Fibroblast of skin of back (primary cell): Measurements from ENCODE around the gene SEPSECS.
"Not testable (repeated sequence)": the region's sequence is repeated elsewhere in the genome, so short reads cannot be mapped to it uniquely, and the experiment has no call there.

Experiments used
- DNase-seq: peaks from one replicate; pipeline ENCODE4 v3.0.0-alpha.2; 2013

Gene SEPSECS

GRCh38 chr4:25109511-25109910 is 50.7 kb downstream of the SEPSECS start:
- no peak for DNase-seq

- DNase-seq = no peak
These were observed 51.7 kb downstream of the SEPSECS start for GRCh38 chr4:25108556-25108955.

GRCh38 chr4:25107827-25108516 is 52.3 kb downstream of the SEPSECS start:
- no peak for DNase-seq

DNA sequence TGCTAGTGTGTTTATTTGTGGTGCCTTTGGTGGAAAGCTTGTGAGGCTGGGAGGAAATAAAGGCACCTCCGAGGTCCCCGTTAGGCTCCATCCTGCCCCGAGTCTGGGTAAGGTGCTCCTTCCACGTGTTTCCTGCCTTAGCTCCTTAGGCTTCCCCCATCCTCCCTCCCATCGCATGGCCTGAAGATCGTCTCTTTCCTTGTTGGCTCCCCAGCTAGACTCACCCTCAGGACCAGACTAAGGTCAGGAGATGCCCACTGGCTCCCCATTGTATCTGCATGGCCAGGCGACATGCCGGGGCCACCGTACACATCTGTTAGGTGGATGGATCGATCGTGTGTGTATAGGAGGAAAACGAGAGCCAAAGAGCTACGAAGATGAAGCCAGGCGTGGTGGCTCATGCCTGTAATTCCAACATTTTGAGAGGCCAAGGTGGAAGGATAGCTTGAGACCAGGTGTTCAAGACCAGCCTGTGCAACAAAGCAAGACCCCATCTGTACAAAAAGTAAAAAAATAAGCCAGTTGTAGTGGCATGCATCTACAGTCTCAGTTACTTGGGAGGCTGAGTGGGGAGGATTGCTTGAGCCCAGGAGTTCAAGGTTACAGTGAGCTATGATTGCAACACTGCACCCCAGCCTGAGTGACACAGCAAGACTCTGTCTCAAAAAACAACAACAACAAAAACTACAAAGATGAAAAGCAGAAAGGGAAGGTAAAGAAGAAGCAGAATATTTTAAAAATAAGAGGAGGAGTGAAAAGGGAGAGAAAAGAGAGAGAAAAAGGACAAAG is 53.7 kb downstream of the SEPSECS start:
- no peak for DNase-seq

DNA sequence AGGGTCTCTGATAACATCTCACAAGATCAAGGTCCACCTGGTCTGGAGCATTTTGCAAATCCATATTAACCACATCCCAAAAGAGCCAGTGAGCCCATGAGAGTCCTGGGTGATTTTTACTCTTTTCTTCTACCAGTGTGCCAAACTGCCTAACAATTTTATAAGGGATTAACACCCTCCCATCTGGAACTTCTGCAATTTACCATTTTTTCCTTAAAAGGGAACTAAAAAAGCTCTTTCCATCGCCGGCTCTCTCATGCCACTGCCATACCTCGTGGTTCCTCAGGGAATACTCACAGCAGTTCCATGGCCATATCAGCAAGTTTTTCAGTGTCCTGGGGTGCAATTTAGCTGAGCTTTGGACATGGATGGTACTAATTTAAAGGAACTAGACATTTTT is 55.7 kb downstream of the SEPSECS start:
- no peak for DNase-seq

DNA sequence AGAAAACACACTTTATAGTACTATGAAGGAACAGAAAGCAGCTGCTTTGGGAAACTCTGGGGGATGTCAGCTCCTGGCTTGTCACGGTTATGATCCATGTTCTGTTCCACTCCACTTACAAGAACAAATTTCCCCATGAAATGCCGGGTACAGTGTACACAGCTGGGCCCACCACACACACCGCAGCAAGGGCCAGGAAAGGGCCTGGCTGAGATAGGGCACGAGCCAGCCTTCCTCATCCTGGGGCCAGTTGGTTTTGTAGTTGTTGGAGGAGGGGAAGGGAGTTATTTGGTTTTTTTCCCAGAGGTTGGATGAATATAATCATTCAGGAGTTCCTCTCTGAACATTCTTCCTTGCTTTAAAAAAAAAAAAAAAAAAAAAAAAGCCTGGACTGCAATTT is 56.8 kb downstream of the SEPSECS start:
- DNase-seq = no peak

DNA sequence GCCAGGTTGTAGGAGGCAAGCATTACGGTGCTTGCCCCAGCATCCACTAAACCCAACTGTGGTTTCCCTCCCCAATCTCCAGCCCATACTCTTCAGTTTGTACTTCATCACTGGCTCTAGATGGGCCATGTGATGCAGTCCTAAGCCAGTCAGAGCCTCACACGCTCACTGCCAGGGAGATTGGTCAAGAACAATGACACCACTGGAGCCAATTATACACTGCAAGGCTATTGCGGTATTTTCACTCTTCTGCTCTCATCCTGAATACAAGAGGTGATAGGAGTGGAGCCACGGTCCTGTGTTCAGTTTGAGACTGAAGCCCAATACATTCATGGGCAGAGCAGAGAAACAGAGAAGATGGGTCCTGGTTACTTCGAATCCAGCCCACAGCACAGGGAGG is 58.4 kb downstream of the SEPSECS start:
- no peak for DNase-seq

DNA sequence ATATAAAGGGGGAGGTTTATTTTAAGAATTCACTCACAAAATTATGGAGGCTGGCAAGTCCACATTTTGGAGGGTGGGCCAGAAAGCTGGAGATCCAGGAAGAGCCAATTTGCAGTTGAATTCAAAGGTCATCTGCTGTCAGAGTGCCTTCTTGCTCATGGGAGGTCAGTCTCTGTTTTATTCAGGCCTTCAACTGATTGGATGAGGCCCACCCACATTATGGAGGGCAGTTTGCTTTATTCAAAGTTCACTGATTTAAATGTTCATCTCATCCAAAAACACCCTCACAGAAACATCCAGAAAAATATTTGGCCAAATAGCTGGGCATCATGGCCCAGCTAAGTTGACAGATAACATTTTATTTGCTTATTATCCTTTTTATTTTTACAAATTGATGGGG is 59.5 kb downstream of the SEPSECS start:
- no peak for DNase-seq

- DNase-seq = no peak
These were observed 60.2 kb downstream of the SEPSECS start for GRCh38 chr4:25100021-25100555.

DNA sequence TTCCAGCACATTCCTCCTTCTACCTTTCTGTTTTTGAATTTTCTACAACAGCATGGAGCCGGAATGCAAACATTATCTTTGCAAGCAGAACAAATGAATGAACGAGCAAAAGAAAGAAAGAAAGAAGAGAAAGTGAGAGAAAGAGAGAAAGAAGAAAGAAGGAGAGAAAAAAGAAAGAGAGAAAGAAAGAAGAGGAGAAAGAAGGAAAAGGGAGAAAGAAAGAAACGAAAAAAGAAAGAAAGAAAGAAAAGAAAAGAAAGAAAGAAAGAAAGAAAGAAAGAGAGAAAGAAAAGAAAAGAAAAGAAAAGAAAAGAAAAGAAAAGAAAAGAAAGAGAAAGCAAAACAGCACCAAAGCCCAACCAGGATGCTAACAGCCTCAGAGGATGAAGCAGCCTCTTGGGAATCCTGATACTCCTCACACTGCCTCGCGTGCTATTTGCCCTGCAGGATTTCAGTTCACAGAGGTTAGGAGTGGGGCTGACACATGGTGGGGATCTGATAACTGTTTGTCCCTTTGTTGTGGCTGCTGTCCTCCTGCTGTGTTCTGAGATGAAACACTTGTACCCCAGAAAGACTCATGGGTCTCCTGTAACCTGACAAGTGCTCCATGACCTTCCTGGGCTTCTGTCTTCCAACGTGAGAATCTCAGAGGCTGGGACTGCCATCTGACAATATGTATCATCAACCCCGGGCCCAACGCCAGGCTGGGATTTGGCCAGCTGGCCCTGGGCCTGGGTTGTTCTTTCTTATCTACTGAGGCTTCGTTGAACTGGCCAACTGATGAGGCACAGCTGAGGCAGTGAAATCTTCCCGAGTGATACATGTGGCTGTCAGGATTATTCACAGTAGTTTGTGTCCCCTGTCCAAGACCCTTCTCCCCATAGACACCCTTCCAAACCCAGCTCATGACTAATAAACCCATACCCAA is 61.0 kb downstream of the SEPSECS start:
- DNase-seq = peak; percentile 78

DNA sequence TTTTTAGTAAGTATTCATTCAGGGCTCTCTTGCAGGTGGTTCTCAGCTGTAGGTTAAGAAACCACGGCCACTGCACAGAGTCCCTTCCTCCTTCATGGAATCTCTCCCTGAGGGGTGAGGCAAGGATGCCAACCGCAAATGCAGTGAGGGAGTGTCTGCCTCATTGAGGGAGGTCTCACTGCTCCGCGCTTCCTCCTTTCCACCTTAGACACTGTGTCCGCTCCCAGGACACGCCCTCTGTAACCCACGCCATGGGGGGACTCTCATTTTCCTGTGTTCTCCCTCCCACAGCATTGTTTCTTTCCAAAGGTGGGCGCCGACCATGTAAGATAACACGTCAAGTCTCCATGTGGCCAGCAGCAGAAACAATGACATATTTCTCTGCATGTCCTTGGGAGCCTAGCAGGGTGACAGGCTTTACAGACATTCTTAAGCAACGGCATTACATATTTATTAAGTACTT is 63.2 kb downstream of the SEPSECS start:
- DNase-seq = no peak

DNA sequence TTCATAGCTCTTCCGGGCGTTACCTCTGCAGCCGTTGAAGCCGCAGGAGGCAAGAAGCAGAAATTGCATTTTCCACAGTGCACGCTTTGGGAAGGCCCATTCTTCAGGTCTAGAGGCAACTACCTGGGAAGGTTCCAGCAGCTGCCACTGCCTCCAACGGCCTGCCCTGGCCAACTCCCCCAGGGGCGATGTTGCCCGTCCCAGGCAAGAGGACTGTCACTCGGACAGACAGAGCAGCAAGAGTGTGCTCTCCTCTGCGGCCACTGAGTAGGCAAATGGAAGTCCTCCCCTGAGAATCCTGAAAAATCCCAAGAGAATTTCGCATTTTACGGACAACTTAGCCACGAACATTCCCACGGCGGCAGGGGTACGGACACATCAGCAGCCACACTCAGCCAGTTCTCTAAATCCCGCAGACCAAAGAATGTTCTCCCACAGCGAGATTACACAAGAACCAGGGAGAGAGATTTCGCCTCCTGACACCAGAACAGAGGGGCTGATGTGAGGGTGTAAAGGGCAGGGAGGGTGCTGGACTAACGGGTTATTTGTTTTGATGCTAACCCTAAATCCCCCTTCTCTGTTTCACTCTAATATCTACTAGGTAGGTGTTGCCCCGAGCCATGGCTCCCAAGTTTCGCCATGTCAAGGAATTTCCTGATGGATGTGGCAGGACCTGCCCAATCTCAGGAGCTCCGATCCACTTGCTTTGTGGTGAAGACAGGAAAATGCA is 63.8 kb downstream of the SEPSECS start:
- no peak for DNase-seq

DNA sequence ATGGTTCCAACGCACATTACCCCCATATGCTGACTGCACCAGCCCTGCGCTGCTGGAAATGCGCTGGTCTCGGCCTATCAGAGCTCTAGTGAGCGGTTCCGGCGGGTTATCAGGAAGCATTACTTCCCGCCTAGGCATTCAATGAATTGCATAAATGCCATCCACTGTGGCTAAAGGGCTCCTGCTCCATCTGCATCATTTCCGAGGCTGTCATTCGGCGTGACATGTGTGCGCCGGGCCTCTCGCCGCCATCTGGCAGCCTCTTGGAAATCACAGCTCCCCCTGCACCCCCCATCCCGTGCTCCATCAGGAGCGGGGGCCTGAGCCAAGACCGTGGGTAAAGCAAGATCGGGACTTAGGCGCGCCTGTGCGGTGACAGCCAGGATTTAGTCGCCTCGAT is 64.4 kb downstream of the SEPSECS start:
- DNase-seq = no peak

DNA sequence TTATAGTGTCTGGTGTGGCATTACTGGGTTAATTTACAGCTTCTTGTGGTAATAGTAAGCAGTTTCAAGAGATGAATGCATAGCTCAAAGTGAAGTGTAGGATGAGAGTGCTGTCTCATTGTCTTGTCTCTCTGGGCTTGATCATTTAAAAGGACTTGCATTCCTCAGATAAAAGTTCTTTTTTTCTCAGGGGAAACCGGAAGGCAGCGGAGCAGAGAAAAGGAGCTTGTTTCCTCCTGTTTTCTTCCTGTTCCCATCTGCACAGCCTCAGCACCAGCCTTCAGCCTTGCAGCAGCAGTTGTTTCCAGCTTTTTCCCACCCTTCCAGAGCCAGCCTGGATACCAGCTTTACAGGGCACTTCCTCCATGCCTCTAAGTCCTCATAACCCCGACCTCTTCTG is 68.1 kb downstream of the SEPSECS start:
- DNase-seq = no peak

DNA sequence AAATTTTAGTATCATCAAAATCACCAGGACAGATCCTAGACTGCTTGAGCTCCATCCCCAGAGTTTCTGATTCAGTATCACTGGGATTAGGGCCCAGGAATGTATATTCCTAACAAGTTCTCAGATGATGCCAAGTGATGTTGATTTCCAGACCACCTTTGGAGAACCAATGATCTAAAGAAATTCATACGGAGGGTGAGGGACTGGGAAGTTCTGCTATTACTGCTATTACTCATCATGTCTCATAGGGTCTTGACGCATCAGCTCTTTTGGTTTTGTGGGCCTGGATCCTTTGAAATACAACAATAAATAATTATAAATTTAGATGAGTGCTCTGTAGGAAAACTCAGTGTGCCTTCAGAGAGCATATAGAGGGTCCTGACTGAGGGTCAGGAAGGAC is 69.7 kb downstream of the SEPSECS start:
- peak; percentile 23 for DNase-seq

DNA sequence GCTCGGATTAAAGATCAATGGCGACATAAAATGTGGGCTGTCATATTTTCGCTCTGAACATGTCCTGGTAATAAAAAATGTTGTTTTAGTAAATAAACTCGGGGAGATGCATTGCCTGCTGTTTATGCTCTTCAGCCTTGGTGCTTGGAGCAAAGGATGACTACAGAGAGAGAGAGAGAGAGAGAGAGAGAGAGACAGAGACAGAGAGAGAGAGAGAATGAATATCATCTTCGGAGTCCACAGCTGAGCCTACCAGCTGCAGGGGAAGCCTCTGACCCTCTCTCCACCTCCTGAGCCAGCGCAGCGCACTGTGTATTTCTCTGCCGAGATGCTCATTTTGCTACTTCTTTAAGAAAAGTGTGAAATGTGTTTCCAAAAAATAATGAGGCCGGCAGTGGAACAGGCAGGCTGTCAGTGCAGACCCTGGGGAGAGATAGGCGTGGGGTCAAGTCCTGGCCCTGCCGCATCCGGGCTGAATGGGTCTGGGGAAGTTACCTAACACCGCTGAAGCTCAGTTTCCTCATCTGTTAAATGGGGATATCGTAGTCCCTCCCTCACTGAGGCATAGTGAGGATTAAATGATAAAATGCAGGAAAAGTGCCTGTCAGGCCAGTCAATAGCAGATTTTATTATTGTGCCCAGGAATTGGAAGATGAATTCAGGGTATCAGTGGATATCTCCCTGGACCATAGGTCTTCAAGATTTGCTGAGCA is 71.0 kb downstream of the SEPSECS start:
- no peak for DNase-seq

- DNase-seq = peak; percentile 28
These were observed 71.9 kb downstream of the SEPSECS start for GRCh38 chr4:25088093-25088952.

GRCh38 chr4:25085671-25086070 is 74.6 kb downstream of the SEPSECS start:
- no peak for DNase-seq

GRCh38 chr4:25083441-25083840 is 76.8 kb downstream of the SEPSECS start:
- DNase-seq = not testable (repeated sequence)

DNA sequence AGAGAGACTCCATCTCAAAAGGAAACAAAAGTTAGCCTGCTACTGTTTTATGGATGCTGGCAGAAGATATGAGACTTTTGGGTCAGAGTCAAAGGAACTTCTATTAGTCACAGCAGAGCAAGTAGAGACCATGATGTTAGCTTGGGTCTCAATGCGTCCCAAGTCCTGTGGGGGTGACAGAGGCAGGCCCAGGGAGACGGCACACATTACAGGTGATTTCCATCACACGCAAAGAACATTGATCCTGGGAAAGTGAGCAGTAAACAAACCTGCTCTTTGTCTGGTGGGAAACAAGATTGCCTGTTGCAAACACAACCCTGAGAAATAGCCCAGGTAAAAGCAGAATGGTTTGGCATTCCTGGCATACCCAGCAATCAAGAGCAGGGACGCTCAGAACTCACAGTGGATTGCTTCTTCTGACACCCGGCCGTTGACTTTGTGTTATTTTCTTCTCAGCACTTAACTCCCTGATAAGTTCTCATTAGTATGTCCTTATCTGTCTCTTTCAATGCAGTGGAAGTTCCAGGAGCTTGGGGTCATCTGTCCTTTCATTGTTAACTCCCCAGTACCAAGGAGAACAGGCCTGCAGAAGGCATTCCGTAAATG is 78.3 kb downstream of the SEPSECS start:
- no peak for DNase-seq
